Endothelial cell (in vitro differentiated cells): ENCODE measurements around the gene ERC1. TPM values are rescaled to one million over a fixed set of nuclear protein-coding genes. Genes with fewer than 3 reads are reported as not detected.

Experiments used
- DNase-seq: peaks from one replicate; pipeline ENCODE4 v3.0.0; 2021; ENCODE audit warnings: low spot score
- H3K27ac Mint-ChIP-seq: one replicate; pipeline ENCODE4 v1.8.0; 2021; ENCODE audit warnings: mixed read lengths, inconsistent platforms; ENCODE audit not compliant: unreplicated experiment
- H3K27me3 Mint-ChIP-seq: one replicate; pipeline ENCODE4 v1.8.0; 2021; ENCODE audit warnings: mild to moderate bottlenecking, moderate library complexity, mixed read lengths, inconsistent platforms; ENCODE audit not compliant: unreplicated experiment
- H3K36me3 Mint-ChIP-seq: one replicate; pipeline ENCODE4 v1.8.0; 2021; ENCODE audit warnings: mild to moderate bottlenecking, low read depth, mixed read lengths, inconsistent platforms; ENCODE audit not compliant: unreplicated experiment
- H3K4me1 Mint-ChIP-seq: one replicate; pipeline ENCODE4 v1.8.0; 2021; ENCODE audit warnings: mild to moderate bottlenecking, mixed read lengths, inconsistent platforms; ENCODE audit not compliant: unreplicated experiment
- H3K4me3 Mint-ChIP-seq: one replicate; pipeline ENCODE4 v1.8.0; 2021; ENCODE audit warnings: mild to moderate bottlenecking, mixed read lengths, inconsistent platforms; ENCODE audit not compliant: unreplicated experiment
- H3K9me3 Mint-ChIP-seq: one replicate; pipeline ENCODE4 v1.8.0; 2021; ENCODE audit warnings: mixed read lengths, inconsistent platforms; ENCODE audit not compliant: unreplicated experiment
- CTCF ChIP-seq: fragments of 200-600 bp; sonication (generic); IDR thresholded peaks from one replicate; pipeline ENCODE4 v1.5.0; 2021; ENCODE audit warnings: antibody characterized with exemption; ENCODE audit not compliant: unreplicated experiment
- total RNA-seq: library from RNA; stranded (reverse); fragmentation: NEBNext Ultra II Directional; extraction: Animal tissue kit (Norgen Biotek cat#: 25700); gene quantifications from one replicate; pipeline ENCODE4 v1.2.1, GENCODE V29; 2021; ENCODE audit not compliant: unreplicated experiment

ERC1 gene
- total RNA-seq, 1 donor from 2014 or later, result 57.9 TPM

DNA sequence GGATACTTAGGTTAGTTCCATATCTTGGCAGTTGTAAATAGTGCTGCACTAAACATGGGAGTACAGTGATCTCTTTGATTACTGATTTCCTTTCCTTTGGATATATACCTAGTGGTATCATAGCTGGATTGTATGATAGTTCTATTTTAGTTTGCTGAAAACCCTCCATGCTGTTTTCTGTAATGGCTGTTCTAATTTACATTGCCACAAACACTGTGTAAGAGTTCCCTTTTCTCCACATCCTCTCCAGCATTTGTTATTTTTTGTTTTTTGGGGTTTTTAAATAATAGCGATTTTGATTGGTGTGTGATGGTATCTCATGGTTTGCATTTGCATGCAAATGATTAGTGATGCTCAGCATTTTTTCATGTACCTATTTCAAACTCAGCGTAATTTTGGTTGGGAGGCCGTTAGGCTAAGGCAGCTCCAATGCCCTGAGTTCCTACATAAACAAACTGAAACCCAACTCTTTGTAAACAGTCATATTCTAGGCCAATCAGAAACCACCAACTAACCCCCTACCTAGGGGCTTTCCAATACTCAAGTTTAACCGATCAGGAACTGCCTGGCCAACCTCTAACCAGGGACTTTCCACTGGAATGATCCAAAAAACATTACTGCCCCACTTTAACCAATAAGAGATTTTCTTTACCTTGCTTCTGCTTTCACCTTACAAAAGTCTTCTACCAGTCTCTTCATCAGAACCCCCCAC, 431.7 kb downstream of the ERC1 start:
- Mint-ChIP-seq H3K27me3 (peaks cover 4% of the 10 kb centered on the region), H3K9me3 (no peaks in the 10 kb centered on the region), H3K36me3 (peaks cover 28% of the 10 kb centered on the region), H3K27ac (no peak overlapping the region), H3K4me3 (peak overlapping the region; percentile 52), H3K4me1 (peaks cover 2% of the 10 kb centered on the region)
- no peak for TF ChIP-seq CTCF
- DNase-seq, result no peak

DNA sequence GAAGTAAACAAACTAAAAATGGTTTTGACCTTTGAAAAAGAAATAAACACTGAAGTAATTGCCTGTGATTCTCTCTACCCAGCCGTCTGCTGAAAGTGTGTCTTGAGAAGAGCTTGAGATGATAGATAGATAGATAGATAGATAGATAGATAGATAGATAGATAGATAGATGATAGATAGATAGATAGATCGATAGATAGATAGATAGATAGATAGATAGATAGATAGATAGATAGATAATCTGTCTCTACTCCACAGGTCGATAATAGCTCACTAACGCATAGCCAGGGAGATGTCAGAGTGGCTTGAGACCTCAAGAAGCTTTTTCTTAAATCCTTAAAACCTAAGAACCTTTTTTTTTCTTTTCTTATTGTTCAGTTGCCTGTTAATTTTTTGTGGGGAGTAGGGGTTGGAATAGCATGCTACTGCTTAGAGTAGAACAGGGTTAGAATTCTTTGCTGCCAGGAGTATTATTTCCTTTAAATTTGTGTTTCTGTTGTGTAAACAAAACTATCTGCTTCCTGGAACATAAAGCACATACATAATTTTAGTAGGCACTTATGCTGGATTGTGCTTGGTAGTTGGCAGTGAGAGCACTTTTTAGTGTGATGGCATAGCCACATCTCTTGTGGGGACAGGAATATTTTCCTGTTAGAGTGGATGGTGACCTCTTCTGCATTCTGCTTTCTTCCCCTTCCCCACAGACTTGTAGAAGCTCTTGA, 433.8 kb downstream of the ERC1 start:
- no peak for TF ChIP-seq CTCF
- Mint-ChIP-seq H3K9me3 (no peaks in the 10 kb centered on the region), H3K4me1 (no peaks in the 10 kb centered on the region), H3K27ac (no peak overlapping the region), H3K27me3 (peaks cover 4% of the 10 kb centered on the region), H3K4me3 (no peak overlapping the region), H3K36me3 (peaks cover 13% of the 10 kb centered on the region)
- DNase-seq, result no peak

DNA sequence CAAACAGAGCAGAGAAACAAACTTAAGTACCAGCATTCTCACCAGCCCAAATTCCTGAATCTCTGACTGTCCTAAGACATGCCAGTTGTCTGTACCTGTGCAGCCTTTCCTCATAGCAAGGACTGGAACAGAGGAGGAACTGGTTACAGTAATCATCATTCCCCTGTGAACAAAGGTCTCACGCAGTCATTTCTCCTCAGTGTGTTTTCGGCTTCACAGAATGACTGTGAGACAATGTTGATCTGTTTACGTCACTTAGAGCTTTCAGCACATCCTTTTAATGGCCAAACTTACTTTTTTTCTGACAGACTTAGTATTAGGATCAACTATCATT, 434.3 kb downstream of the ERC1 start:
- no peak for TF ChIP-seq CTCF
- no peaks in the 10 kb centered on the region for H3K4me1 Mint-ChIP-seq
- no peaks in the 10 kb centered on the region for H3K9me3 Mint-ChIP-seq
- no peak overlapping the region for H3K27ac Mint-ChIP-seq
- peaks cover 13% of the 10 kb centered on the region for H3K36me3 Mint-ChIP-seq
- peaks cover 4% of the 10 kb centered on the region for H3K27me3 Mint-ChIP-seq
- H3K4me3 Mint-ChIP-seq, result no peak overlapping the region
- DNase-seq, result no peak

DNA sequence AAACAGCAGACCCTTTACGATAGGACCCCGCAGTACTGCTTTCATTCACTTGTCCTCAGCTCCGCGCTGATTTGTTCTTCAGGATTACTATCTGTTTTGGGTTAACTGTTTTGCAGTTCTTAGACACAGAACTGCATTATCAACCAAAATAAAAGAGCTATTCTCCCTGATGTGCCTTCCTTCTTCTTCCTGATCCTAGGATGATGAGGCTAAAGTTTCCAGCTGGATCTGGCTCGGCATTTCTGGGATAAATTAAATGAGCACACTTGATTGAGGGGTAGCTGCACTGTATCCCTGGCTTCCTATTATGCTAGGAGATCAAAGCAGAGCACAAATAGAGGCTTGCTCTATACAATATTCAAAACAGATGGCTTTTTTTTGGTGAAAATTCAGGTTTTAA, 437.6 kb downstream of the ERC1 start:
- Mint-ChIP-seq H3K9me3 (no peaks in the 10 kb centered on the region), H3K36me3 (no peaks in the 10 kb centered on the region), H3K4me3 (no peak overlapping the region), H3K27ac (no peak overlapping the region), H3K4me1 (no peaks in the 10 kb centered on the region), H3K27me3 (no peaks in the 10 kb centered on the region)
- TF ChIP-seq CTCF, result no peak
- no peak for DNase-seq

DNA sequence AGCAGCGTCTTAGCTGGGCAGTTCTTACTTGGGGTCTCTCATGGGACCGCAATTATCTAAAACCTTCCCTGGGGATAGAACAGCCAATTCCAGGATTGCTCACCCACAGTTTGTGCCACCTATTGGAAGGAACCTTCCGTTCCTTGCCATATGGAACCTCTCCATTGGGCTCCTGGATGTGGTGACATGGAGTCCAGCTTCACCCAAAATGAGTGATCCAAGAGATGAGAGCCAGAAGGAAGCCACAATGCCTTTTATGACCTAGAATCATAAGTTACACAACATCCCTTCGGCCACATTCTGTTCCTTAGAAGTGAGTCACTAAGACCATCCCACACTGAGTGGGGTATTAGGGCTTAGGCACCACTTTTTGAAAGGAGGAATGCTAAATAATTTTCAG, 439.0 kb downstream of the ERC1 start:
- DNase-seq, result no peak
- no peak for TF ChIP-seq CTCF
- Mint-ChIP-seq H3K9me3 (no peaks in the 10 kb centered on the region), H3K4me3 (no peak overlapping the region), H3K36me3 (no peaks in the 10 kb centered on the region), H3K4me1 (peaks cover under 1% of the 10 kb centered on the region), H3K27me3 (no peaks in the 10 kb centered on the region), H3K27ac (no peak overlapping the region)
